Measurements from ENCODE around the gene BEGAIN.

Gene BEGAIN

GRCh38 chr14:100566586-100566985 is 20.6 kb downstream of the BEGAIN start:
- no peak for DNase-seq

- DNase-seq, result no peak
Observed at GRCh38 chr14:100566119-100566518, 21.1 kb downstream of the BEGAIN start.

GRCh38 chr14:100565650-100566049 is 21.6 kb downstream of the BEGAIN start:
- no peak for DNase-seq

GRCh38 chr14:100564512-100564911 is 22.7 kb downstream of the BEGAIN start:
- no peak for DNase-seq

- no peak for DNase-seq
Observed at GRCh38 chr14:100562751-100563150, 24.5 kb downstream of the BEGAIN start.

- DNase-seq, result no peak
Observed at GRCh38 chr14:100561005-100561404, 26.2 kb downstream of the BEGAIN start.

- no peak for DNase-seq
Observed at GRCh38 chr14:100560471-100560870, 26.7 kb downstream of the BEGAIN start.

- DNase-seq, result no peak
Observed at GRCh38 chr14:100559455-100559854, 27.8 kb downstream of the BEGAIN start.

- DNase-seq, result no peak
Observed at GRCh38 chr14:100558966-100559365, 28.3 kb downstream of the BEGAIN start.

GRCh38 chr14:100558226-100558625 is 29.0 kb downstream of the BEGAIN start:
- no peak for DNase-seq

- DNase-seq, result no peak
Observed at GRCh38 chr14:100557658-100558057, 29.6 kb downstream of the BEGAIN start.

- DNase-seq, result no peak
Observed at GRCh38 chr14:100556936-100557505, 30.2 kb downstream of the BEGAIN start.

GRCh38 chr14:100556140-100556475 is 31.1 kb downstream of the BEGAIN start:
- no peak for DNase-seq

- no peak for DNase-seq
Observed at GRCh38 chr14:100555436-100556139, 31.6 kb downstream of the BEGAIN start.

GRCh38 chr14:100554696-100555320 is 32.4 kb downstream of the BEGAIN start:
- no peak for DNase-seq

- no peak for DNase-seq
Observed at GRCh38 chr14:100554082-100554677, 33.0 kb downstream of the BEGAIN start.

- no peak for DNase-seq
Observed at GRCh38 chr14:100553471-100553870, 33.7 kb downstream of the BEGAIN start.

- no peak for DNase-seq
Observed at GRCh38 chr14:100552524-100553125, 34.6 kb downstream of the BEGAIN start.

- DNase-seq, result no peak
Observed at GRCh38 chr14:100551056-100551455, 36.2 kb downstream of the BEGAIN start.

- no peak for DNase-seq
Observed at GRCh38 chr14:100549834-100550625, 37.2 kb downstream of the BEGAIN start.

GRCh38 chr14:100548939-100549338 is 38.3 kb downstream of the BEGAIN start:
- no peak for DNase-seq

- no peak for DNase-seq
Observed at GRCh38 chr14:100548295-100548655, 38.9 kb downstream of the BEGAIN start.

All from NCI-H2227 treated with DMSO at 0.1 percent for 48 hours (cell line).